Skeletal muscle cell (primary cell): ENCODE data around the gene PHYHD1.
A peak's percentile ranks its signal among the peaks of the same experiment; 100 is the strongest.

Experiments used
- DNase-seq: peaks from one replicate; pipeline ENCODE4 v3.0.0-alpha.2; 2010; ENCODE audit warnings: low read depth
- H3K4me3 ChIP-seq: 2 replicates; pipeline ENCODE4 v1.5.1; 2011; ENCODE audit warnings: low read depth, mild to moderate bottlenecking, control low read depth, low read length, moderate library complexity

PHYHD1 gene

DNA sequence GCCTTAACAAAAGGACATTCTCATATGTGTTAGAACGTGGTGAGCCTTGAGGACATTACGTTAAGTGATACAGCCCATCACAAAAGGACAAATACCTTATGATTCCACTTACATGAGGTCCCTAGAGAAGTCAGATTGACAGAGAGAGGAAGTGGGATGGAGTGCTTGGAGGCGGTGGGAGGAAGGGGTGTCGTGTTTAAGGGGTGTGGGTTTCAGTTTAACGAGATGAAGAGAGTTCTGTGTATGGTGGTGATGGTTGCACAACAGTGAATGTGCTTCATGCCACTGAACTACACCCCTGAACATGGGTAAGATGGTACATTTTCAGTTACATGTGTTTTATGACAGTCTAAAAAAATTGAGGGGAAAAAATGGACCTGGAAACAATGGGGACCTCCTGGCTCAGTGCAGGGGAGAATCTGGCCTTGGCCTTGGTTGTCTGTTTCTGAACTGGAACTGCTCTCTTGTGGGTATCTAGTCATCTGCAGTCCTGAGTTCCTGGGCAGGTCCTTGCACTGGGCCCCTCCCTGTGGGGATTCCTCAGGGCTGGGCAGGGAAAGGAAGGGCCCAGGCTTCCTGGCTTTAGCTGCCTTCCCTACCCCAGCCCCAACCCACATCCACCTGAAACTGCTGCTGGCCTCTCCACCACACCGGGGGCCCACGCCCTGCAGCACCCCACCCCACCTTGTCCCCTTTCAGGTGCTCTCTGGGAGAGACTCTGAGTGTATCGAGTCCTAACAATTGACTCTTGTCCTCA, 21.0 kb upstream of the PHYHD1 start:
- H3K4me3 ChIP-seq: no peak overlapping the region
- no peak for DNase-seq

- H3K4me3 ChIP-seq: no peak overlapping the region
- DNase-seq: no peak
Observed at GRCh38 chr9:128901379-128901778, 19.4 kb upstream of the PHYHD1 start.

DNA sequence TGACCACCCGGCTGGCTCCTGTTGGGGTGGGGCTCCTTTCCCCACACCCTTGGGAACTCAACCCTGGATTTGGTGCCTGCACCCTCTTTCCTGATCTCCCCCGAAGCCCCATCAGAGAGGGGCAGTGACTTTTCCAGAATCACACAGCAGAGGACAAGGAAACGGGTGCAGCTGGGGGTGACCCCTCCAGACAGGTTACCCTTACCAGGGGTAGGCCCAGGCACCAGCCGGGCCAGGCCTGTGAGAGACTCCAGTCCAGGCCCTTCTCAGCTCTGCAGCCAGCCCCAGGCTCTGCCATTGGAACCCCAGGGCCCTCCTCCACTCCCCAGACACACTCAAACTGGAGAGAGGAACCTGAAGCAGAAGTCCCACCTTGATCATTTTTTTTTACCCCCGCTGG, 19.0 kb upstream of the PHYHD1 start:
- H3K4me3 ChIP-seq: no peak overlapping the region
- no peak for DNase-seq

DNA sequence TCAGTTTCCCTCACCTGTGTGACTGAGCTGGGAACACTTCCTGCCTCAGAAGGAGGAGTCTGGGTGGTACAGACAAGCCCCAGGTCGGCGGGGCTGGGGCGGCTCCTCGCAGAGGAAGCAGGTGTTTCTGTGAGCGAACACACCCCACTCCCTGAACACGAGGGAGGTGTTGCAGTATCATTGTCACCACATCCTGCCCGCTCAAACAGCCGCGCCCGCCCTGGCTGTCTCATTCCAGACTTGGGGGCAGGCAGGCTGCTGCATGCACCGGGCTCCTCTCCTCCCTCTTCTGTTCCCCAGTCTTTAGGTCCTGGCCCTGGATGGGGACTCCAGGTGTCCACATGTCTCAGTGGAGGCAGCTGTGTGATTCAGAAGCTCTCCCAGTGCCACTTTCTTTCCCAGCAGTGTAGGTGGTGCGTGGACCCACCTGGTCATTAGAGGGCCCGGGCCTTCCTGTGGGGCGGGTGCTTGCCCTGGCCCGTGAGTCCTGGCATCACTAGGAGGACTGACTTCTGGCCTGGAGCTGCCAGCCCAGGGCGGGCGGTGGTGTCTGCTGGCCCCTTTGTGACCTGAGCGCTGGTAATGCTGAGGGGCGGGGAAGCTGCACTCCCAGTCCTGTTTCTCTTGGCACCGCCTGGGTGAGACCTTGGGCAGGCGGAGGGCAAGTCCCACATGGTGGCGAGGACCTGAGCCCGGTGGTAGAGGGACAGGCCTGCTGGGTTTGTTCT, 18.3 kb upstream of the PHYHD1 start:
- no peak overlapping the region for H3K4me3 ChIP-seq
- DNase-seq: no peak

- H3K4me3 ChIP-seq: no peak overlapping the region
- no peak for DNase-seq
Observed at GRCh38 chr9:128903079-128903461, 17.7 kb upstream of the PHYHD1 start.

- no peak overlapping the region for H3K4me3 ChIP-seq
- no peak for DNase-seq
Observed at GRCh38 chr9:128903871-128904620, 16.7 kb upstream of the PHYHD1 start.

- no peak overlapping the region for H3K4me3 ChIP-seq
- DNase-seq: no peak
Observed at GRCh38 chr9:128905964-128906363, 14.8 kb upstream of the PHYHD1 start.

GRCh38 chr9:128906741-128907140, 14.0 kb upstream of the PHYHD1 start:
- no peak for DNase-seq

DNA sequence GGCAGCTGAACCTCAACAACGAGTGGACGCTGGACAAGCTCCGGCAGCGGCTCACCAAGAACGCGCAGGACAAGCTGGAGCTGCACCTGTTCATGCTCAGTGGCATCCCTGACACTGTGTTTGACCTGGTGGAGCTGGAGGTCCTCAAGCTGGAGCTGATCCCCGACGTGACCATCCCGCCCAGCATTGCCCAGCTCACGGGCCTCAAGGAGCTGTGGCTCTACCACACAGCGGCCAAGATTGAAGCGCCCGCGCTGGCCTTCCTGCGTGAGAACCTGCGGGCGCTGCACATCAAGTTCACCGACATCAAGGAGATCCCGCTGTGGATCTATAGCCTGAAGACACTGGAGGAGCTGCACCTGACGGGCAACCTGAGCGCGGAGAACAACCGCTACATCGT, 12.4 kb upstream of the PHYHD1 start:
- no peak overlapping the region for H3K4me3 ChIP-seq
- no peak for DNase-seq

More at GRCh38 chr9:128906741-128907140, 14.0 kb upstream of the PHYHD1 start:
- no peak overlapping the region for H3K4me3 ChIP-seq

- no peak overlapping the region for H3K4me3 ChIP-seq
- no peak for DNase-seq
Observed at GRCh38 chr9:128909859-128910258, 10.9 kb upstream of the PHYHD1 start.

DNA sequence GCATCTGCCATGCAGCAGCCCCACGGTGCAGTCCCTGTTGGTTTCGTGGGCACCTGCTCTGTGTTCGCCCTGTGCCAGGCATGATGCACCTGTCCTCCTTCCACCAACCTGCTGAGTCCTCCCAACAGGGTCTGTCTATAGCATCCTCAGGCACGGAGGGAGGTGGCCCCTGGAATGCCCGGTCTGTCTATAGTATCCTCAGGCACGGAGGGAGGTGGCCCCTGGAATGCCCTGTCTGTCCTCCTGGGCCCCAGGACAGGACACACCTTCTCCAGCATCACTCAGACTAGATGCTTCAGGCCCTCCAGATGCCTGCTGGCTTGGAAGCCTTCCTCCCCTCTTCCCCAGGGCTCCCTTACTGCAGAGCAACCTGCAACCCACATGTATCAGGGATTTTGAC, 9.9 kb upstream of the PHYHD1 start:
- DNase-seq: no peak
- no peak overlapping the region for H3K4me3 ChIP-seq

DNA sequence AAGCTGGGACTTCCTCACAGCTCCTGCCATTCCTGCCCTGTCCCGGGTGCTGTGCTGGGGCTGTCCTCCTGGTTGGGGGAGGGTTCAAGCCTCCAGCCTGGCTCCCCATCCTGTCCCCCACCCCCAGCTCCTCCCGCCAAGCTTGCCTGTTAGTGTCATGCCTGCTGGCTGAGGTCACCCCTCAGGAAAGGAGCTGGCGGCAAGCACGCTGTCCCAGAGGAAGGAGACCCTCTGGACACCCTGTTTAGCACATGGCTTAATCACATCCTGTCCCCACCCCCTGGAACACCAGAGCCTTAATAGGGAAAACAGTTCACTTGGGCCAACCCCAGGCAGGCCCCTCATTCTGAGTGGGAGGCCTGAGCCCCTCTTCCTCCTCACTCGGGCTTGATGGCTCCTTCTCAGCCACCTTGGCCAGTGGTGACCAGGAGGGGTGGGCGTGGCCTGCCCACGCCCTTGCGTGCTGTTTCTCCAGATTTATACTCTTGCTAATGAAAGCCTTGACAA, 9.2 kb upstream of the PHYHD1 start:
- DNase-seq: no peak

GRCh38 chr9:128912270-128912853, 8.4 kb upstream of the PHYHD1 start:
- no peak overlapping the region for H3K4me3 ChIP-seq

More for the DNA sequence above, 9.2 kb upstream of the PHYHD1 start:
- no peak overlapping the region for H3K4me3 ChIP-seq

GRCh38 chr9:128913048-128913900, 7.5 kb upstream of the PHYHD1 start:
- DNase-seq: no peak
- H3K4me3 ChIP-seq: no peak overlapping the region

More at GRCh38 chr9:128912270-128912853, 8.4 kb upstream of the PHYHD1 start:
- peak; percentile 44 for DNase-seq

- no peak for DNase-seq
Observed at GRCh38 chr9:128913995-128914772, 6.6 kb upstream of the PHYHD1 start.

GRCh38 chr9:128916204-128916603, 4.6 kb upstream of the PHYHD1 start:
- H3K4me3 ChIP-seq: no peak overlapping the region
- DNase-seq: no peak

More at GRCh38 chr9:128913995-128914772, 6.6 kb upstream of the PHYHD1 start:
- H3K4me3 ChIP-seq: no peak overlapping the region

GRCh38 chr9:128916745-128917144, 4.0 kb upstream of the PHYHD1 start:
- H3K4me3 ChIP-seq: no peak overlapping the region
- DNase-seq: no peak
